Activated T-cell treated with anti-CD3 and anti-CD28 coated beads, Interleukin-2, amount 50 U/mL, for 72 hours (primary cell): ENCODE data around the gene XAGE1A. TPM values are rescaled to one million over a fixed set of nuclear protein-coding genes. Genes with fewer than 3 reads are reported as not detected.
"Not testable (repeated sequence)": the region's sequence is repeated elsewhere in the genome, so short reads cannot be mapped to it uniquely, and the experiment has no call there.

Experiments
- ATAC-seq, 2 donors: fragments of 150-1000 bp; cut with Tn5 transposase; replicated peaks in 1 of 2; 2 replicates each; pipeline ENCODE4 v1.10.0; 2021; ENCODE audit warnings: moderate library complexity in 2 of 2, mild to moderate bottlenecking in 1 of 2
- DNase-seq, 2 donors: peaks; one replicate each; pipeline ENCODE4 v3.0.0; 2021 to 2022; ENCODE audit warnings: mixed read lengths in 1 of 2
- H3K27ac Mint-ChIP-seq: one replicate; pipeline ENCODE4 v1.8.0; 2022; ENCODE audit warnings: mild to moderate bottlenecking, moderate library complexity, mixed read lengths
- H3K27me3 Mint-ChIP-seq: one replicate; pipeline ENCODE4 v1.8.0; 2022; ENCODE audit warnings: low read depth, mixed read lengths
- H3K36me3 Mint-ChIP-seq, 2 donors: one replicate each; pipeline ENCODE4 v1.8.0; 2022; ENCODE audit warnings: mixed read lengths in 2 of 2, mild to moderate bottlenecking in 1 of 2; ENCODE audit not compliant: insufficient read depth in 2 of 2
- H3K4me1 Mint-ChIP-seq: one replicate; pipeline ENCODE4 v1.8.0; 2022; ENCODE audit warnings: low read depth, mixed read lengths
- H3K4me3 Mint-ChIP-seq, 2 donors: one replicate each; pipeline ENCODE4 v1.8.0; 2022; ENCODE audit warnings: mild to moderate bottlenecking in 2 of 2, mixed read lengths in 2 of 2, moderate library complexity in 2 of 2
- H3K9me3 Mint-ChIP-seq, 2 donors: one replicate each; pipeline ENCODE4 v1.8.0; 2022; ENCODE audit warnings: mixed read lengths in 2 of 2
- total RNA-seq, 2 donors: library from RNA; stranded (reverse); gene quantifications; one replicate each; pipeline ENCODE4 v1.2.3, GENCODE V29; 2022

XAGE1A gene
- total RNA-seq, 2 donors from 2014 or later, result not detected

DNA sequence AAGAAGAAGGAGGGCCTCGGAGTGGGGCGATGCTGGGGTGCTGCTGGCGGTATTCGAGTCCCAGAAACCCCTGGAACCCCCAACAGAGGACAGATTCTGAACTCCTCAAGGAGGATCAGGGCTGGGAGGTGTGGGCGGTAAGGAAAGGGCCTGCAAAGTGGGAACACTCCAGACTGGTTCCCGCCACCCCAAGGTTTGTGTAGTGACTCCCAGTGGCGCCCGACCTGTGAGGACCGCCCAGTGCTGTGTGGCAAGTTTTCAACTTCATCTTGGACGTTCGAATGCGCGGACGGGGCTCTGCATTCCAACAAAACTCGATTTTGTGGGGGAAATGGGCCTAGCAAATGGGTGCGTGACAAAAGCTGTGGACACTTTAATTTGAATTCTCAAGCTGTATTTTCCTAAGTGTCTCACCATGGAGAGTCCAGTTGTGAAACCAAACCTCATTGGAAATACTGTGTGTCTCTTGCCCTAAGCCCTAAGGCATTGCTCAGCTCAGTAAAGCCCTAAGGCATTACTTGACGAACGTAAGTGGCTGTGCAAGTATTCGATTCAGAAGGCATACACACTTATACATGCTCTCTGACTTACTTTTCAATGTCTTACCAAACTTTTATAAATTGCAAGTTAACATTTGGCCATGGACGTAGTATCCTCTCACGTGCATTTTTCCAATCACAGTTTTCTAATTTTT, 48.7 kb downstream of the XAGE1A start:
- Mint-ChIP-seq H3K27me3 (peaks cover 39% of the 10 kb centered on the region), H3K4me1 (no peaks in the 10 kb centered on the region), H3K9me3 (no peaks in the 10 kb centered on the region), H3K27ac (no peak overlapping the region), H3K4me3 (no peak overlapping the region), H3K36me3 (no peaks in the 10 kb centered on the region)
- DNase-seq (no peak), ATAC-seq (no peak)

DNA sequence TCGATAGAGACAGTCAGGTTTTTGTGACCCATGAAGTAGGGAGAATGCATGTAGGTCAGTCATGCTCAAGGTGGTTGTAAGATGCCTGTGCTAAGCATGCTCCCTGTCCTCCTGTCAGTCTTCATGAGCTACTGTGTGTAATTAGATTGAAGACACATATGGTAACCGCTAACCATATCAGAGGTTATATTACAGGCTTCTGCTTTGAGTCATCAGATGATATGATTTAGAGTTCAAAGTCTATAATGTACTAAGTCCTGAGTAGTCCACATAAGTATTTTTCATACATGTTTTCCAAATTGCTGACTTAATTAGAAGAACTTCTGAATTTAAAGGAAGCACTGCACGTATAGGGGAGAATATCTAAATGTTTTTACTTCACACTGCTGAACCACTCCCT, 53.2 kb downstream of the XAGE1A start:
- DNase-seq, H3K9me3 Mint-ChIP-seq, ATAC-seq, H3K4me3 Mint-ChIP-seq, H3K4me1 Mint-ChIP-seq, H3K36me3 Mint-ChIP-seq, H3K27ac Mint-ChIP-seq: not testable (repeated sequence)
- peaks cover 30% of the 10 kb centered on the region for H3K27me3 Mint-ChIP-seq

Other genes with a start within 250 kb of the XAGE1A start
- not detected for gene XAGE2, start 126.8 kb upstream of the XAGE1A start, total RNA-seq
- not detected for gene XAGE1B, start 21.3 kb downstream of the XAGE1A start, total RNA-seq
- not detected for gene SSX7, start 159.1 kb downstream of the XAGE1A start, total RNA-seq
- not detected for gene SSX2, start 211.4 kb downstream of the XAGE1A start, total RNA-seq